CD4-positive, alpha-beta T cell treated with Interleukin-12 subunit alpha and Interleukin-12 subunit beta, for 1 hour (primary cell): ENCODE results near the gene SLC25A29.

ENCODE experiments used
- DNase-seq: peaks from one replicate; pipeline ENCODE4 v3.0.0-alpha.2; 2020

SLC25A29 gene

GRCh38 chr14:100279133-100279532 is 27.1 kb downstream of the SLC25A29 start:
- DNase-seq = no peak

- no peak for DNase-seq
Observed at GRCh38 chr14:100278702-100279101, 27.5 kb downstream of the SLC25A29 start.

DNA sequence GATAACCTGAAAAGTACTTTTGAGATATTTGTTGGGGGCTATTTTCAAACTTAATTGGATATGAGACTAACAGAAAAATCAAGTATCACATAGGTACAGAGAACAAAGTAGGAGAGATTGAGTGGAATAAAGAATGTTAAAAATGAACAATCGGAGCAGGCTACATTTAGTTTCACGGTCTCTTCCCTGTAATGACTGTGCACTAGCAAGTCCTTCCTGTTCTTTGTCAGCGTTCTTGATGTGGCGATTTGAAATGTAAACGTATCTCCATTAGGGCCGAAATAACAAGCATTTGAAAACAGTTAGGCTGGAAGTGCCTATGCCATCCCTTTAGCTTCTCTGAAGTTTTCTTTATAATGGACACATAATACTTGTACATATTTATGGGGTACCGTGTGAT is 31.0 kb downstream of the SLC25A29 start:
- DNase-seq = no peak

DNA sequence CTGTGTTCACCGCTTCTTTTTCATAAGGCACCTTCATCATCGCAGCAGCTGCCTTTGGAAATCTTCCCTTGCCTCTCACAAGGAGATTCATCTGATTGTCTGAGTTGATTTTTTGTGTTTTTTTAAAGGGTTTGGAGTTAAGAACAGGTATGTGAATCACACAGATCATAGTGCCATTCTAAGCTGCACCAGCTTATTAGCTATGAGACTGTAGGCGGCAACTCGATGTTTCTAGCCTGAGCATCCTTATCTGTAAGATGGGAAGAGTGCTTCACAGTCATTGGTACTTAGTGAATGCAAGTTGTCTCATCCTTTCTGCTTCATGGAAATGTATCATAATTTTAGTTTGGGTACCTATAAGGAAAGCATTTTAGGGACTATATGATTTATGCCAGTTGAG is 32.0 kb downstream of the SLC25A29 start:
- no peak for DNase-seq

DNA sequence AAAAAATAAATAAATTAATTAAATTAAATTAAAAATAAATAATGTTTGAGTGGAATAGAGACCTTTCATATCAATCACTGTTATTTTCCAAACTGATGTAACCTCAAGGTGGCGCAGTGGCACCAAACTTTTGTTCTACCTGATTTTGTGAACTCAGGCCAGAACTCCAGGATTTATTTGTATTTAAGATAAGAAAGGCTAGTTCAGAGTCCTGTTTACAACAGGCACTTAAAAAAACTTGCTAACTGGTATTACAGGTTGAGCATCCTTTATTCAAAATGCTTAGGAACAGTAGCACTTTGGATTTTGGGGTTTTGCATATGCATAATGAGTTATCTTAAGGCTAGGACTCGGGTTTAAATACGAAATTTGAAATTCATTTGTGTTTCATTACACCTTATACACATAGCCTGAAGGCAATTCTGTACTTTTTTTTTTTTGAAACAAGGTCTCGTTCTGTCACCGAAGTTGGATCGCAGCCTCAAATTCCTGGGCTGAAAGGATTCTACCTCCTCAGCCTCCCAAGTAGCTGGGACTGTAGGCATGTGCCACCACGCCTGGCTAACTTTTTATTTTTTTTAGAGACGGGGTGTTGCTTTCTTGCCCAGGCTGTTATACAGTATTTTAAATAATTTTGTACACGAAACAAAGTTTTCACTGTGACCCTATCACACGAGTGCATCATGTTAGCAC is 34.9 kb downstream of the SLC25A29 start:
- peak; percentile 43 for DNase-seq

DNA sequence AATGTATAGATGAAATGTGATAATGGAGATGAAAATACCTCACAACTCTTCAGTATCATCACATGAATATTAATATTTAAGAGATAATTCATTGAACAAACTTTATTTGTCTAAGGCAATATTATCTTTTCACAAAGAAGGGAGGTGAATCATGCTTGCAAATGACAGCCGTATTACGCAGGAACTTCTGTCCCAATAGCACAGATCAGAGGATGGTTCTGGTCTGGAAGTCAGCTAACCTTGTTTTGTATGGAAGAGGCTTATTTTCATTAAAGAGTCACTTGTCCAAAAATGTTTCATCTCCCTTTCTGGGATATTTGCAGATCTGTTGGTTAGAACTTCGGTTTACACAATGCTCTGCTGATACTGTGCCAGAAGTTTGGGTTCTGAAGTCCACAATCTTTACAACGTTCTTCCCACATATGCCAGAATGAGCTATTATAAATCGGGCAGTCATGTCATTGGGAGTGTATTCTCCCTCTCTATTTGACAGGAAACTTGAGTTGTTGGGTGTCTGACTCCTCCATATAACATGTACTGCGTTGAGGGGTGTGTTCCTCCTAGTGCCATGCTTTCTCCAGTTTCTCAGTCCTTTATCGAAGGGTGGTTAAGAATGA is 37.5 kb downstream of the SLC25A29 start:
- no peak for DNase-seq

DNA sequence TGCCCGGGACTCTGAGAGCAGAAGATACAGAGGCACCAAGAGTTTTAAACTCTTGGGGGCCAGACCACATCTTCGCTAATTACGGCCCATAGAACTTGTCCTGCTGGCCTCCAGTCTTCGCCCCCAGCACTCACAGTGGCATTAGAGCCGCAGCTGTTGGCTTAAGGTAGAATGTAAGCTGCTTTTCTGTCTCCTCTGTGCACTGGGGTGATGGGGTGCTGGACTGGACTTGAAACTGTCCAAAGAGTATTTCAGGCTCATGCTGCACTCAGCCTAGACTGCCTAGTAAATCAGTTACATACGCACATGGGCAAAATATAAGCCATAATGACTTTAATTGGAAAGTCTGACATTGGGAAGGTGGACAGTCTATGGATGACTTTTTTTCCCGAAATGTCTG is 38.3 kb downstream of the SLC25A29 start:
- no peak for DNase-seq

- DNase-seq = no peak
Observed at GRCh38 chr14:100263141-100263540, 43.1 kb downstream of the SLC25A29 start.

GRCh38 chr14:100262545-100262944 is 43.7 kb downstream of the SLC25A29 start:
- no peak for DNase-seq

GRCh38 chr14:100261621-100262020 is 44.6 kb downstream of the SLC25A29 start:
- DNase-seq = peak; percentile 23

GRCh38 chr14:100256339-100256895 is 49.8 kb downstream of the SLC25A29 start:
- no peak for DNase-seq

DNA sequence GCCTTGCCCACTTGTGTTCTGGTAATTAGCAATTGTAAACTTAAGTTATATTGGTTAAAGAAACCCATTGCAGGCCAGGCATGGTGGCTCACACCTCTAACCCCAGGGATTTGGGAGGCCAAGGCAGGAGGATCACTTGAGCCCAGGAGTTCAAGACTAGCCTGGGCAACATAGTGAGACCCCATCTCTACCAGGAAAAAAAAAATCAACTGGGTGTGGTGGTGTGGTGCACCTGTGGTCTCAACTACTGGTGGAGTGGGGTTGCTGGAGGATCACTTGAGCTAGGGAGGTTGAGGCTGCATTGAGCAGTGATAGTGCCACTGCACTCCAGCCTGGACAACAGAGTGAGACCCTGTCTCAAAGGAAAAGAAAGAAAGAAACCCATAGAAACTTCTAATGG is 53.6 kb downstream of the SLC25A29 start:
- no peak for DNase-seq

DNA sequence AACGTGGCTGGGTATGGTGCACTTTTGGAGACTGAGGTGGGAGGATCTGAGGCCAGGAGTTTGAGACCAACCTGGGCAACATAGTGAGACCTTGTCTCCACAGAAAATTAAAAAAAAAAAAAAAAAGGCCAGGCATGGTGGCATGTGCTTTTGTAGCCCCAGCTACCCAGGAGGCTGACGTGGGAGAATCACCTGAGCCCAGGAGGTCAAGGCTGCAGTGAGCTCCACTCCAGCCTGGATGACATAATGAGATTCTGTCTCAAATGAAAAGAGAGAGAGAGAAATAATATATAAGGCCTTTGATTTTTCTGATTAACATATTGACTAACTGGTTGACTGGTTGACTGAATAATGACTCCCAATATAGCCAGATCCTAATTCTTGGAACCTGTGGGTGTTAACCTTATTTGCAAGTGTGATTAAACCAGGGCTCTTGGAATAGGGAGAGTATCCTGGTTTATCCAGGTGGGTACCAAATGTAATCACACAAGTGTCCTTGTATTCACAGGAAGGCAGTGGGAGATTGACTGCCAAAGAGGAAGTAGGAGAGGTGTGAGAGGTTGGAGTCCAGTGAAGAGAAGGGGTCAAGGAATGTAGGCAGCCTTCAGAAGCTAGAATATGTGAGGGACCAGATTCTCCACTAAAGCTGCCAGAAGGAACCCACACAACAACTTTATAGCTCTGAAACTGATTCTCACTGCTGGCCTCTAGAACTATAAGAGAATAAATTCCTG is 55.3 kb downstream of the SLC25A29 start:
- DNase-seq = no peak

- DNase-seq = peak; percentile 62
Observed at GRCh38 chr14:100246809-100247428, 59.3 kb downstream of the SLC25A29 start.

DNA sequence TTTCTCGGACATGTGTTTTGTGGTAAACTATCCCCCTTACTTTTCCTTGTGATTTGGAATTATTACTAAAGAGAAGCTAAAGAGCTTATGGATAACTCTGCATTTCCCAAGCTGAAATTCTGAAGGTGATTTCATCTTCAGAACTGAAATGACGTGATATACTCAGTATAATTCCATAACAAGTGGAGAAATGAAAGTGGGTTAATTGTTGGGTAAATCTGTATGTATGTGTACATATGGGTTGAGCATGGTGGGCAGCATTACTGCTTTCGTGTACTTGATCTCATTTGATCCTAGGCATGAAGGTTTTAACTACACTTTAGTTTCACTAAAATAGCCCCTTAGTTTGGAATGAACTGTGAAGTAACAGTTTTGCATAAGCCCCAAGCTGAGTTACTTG is 63.2 kb downstream of the SLC25A29 start:
- no peak for DNase-seq

- no peak for DNase-seq
Observed at GRCh38 chr14:100241279-100241678, 65.0 kb downstream of the SLC25A29 start.
